D721Med (cell line): Measurements from ENCODE around the gene PPIC.
A peak's percentile ranks its signal among the peaks of the same experiment; 100 is the strongest.

ENCODE experiments used
- DNase-seq: peaks from one replicate; pipeline ENCODE4 v3.0.0; 2011; ENCODE audit warnings: low spot score; ENCODE audit not compliant: insufficient read length
- FAIRE-seq: peaks from 2 replicates; lab custom pipeline; 2011; peaks lifted over from hg19 to GRCh38; lab: Jason Lieb, UNC
- TF ChIP-seq, protein P1 (sequence below): IDR thresholded peaks from 2 replicates; pipeline ENCODE4 v1.5.1; 2012; ENCODE audit warnings: mild to moderate bottlenecking, control low read depth; ENCODE audit not compliant: insufficient read depth; ENCODE audit errors: missing control alignments

PPIC gene

GRCh38 chr5:123012321-123012720, 24.2 kb downstream of the PPIC start:
- DNase-seq (no peak), FAIRE-seq (no peak)
- TF ChIP-seq, protein P1, sequence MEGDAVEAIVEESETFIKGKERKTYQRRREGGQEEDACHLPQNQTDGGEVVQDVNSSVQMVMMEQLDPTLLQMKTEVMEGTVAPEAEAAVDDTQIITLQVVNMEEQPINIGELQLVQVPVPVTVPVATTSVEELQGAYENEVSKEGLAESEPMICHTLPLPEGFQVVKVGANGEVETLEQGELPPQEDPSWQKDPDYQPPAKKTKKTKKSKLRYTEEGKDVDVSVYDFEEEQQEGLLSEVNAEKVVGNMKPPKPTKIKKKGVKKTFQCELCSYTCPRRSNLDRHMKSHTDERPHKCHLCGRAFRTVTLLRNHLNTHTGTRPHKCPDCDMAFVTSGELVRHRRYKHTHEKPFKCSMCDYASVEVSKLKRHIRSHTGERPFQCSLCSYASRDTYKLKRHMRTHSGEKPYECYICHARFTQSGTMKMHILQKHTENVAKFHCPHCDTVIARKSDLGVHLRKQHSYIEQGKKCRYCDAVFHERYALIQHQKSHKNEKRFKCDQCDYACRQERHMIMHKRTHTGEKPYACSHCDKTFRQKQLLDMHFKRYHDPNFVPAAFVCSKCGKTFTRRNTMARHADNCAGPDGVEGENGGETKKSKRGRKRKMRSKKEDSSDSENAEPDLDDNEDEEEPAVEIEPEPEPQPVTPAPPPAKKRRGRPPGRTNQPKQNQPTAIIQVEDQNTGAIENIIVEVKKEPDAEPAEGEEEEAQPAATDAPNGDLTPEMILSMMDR = no peak

- FAIRE-seq = no peak
- TF ChIP-seq, protein P1 = no peak
Observed at GRCh38 chr5:123007754-123008153, 28.8 kb downstream of the PPIC start.

GRCh38 chr5:123007182-123007581, 29.3 kb downstream of the PPIC start:
- DNase-seq = no peak
- TF ChIP-seq, protein P1 = no peak
- FAIRE-seq = no peak

More at GRCh38 chr5:123007754-123008153, 28.8 kb downstream of the PPIC start:
- no peak for DNase-seq

DNA sequence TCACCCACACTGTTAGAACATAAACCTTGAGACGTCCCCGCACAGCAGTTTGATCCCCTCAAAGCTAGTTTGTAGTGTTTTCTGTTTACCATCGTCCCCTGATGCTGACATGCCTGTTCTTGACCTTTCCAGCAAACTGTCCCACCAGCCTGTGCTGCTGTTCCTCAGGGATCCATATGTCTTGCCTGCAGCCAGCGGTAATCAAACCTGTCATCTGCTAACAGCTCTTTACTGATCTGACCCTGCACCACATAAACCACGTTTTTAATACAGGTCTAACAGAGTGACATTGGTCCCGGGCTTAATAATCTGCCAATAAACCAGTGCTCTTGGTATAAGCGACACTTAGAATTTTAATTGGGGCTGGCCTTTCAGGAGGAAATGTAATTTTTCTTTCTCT, 34.7 kb downstream of the PPIC start:
- FAIRE-seq = no peak
- no peak for DNase-seq
- TF ChIP-seq, protein P1 = no peak

- DNase-seq (no peak), FAIRE-seq (no peak)
- TF ChIP-seq, protein P1 = no peak
Observed at GRCh38 chr5:123000731-123001130, 35.8 kb downstream of the PPIC start.

- no peak for DNase-seq
- TF ChIP-seq, protein P1 = no peak
Observed at GRCh38 chr5:122999947-123000563, 36.5 kb downstream of the PPIC start.

DNA sequence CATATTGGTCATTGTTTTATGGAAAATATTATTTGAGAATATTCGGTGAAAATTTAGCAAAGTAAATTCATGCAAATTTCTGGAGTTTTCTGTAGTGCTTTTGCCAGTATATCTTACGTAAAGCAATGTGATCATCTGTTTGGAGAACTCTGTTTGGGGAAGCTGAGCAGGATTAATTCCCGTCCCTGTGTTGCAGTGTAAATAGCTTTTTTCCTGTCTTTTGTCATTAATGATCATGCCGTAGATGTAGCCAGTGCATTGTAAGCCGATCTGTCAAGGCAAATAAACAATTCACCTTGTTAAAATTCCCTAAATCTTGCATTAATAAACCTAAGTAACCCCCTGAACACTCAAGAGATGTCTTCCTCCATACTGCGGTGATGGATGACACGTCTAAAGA, 39.2 kb downstream of the PPIC start:
- TF ChIP-seq, protein P1 = no peak
- DNase-seq = no peak
- FAIRE-seq = peak; percentile 11

More at GRCh38 chr5:122999947-123000563, 36.5 kb downstream of the PPIC start:
- FAIRE-seq = peak; percentile 68
